Stimulated activated CD4-positive, alpha-beta T cell treated with anti-CD3 and anti-CD28 coated beads, Interleukin-1b, Interleukin-23, amount 100 ng/mL, for 24 hours (primary cell): ENCODE results near the gene FAM151A.

Experiments used
- DNase-seq, 4 experiments: peaks; one replicate each; pipeline ENCODE4 v3.0.0-alpha.2; 2020; ENCODE audit warnings: low read depth in 4 of 4, low spot score in 1 of 4

Gene FAM151A

GRCh38 chr1:54623216-54624007, at the start of gene FAM151A:
TSS of gene FAM151A (minus strand) at chr1:54623525. CDS start at chr1:54623395, 130 bp downstream.
- DNase-seq = no peak

- peak; percentile 35 to 65 (median 52) for DNase-seq
Measured at GRCh38 chr1:54671985-54672608, 48.8 kb upstream of the FAM151A start.

GRCh38 chr1:54668567-54668966, 45.2 kb upstream of the FAM151A start:
- DNase-seq = no peak

DNA sequence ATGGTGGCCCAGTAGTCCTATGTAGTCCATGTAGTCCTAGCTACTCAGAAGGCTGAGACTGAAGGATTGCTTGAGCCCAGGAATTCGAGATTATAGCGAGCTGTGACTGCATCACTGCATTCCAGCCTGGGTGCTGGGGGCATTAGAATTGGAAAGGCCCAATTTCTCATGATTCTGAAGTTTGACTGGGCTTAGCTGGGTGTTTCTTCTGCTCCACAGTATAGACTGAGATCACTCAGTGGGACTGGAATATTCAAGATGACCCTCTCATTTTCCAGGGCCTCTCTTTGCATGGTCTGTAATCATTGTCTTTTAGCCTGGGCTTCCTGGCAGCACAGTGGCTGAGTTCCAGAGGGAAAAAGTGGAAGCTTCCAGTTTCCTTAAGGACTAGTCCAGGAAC, 44.5 kb upstream of the FAM151A start:
- DNase-seq = no peak

DNA sequence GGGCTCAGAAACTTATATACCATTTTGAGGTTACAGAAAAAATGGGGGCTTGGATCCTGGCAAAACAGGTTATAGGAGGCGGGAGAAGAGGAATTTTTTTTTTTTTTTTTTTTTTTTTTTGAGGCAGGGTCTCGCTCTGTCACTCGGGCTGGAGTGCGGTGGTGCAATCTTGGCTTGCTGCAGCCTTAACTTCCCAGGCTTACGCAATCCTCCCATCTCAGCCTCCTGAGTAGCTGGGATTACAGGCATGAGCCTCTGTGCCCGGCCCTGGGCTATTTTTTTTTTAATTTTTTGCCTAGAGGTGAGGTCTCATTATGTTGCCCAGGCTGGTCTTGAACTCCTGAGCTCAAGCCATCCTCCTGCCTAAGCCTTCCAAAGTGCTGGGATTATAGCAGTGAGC, 43.0 kb upstream of the FAM151A start:
- no peak for DNase-seq

DNA sequence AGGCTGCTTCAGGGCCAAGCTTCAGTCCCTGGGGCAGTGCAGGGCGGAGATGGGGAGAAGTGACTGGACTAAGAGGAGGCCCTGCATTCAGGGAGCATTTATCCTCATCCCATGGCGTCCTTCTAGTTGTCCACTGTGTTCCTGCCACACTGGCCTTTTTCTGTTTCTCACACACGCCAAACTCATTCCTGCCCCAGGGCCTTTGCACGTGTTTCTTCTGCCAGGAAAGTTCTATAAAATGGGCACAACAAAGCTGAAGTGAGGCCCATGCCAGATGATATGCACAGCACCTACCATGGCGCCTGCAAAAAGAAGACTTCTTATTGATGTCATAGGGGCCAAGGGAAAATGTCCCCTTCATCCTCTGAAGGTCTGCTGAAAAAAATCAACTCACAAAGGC, 42.5 kb upstream of the FAM151A start:
- no peak for DNase-seq

DNA sequence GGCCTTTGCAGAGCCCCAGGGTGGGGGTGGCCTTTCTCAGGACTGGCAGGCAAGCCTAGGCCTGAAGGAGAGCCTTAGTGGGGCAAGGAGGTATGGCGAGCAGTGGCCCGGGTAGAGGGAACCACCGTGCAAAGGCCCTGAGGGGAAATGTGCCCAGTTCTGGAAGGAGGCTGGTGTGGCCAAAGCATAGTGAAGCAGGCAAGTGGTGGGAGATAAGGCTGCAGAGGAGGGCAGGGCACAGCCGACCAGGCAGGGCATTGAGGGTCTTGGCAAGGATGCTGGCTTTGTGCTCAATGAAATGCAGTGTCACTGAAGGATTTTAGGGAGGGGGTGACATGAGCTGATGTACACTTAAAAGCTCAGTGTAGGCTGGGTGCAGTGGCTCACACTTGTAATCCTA, 41.0 kb upstream of the FAM151A start:
- no peak for DNase-seq

- DNase-seq = no peak
Measured at GRCh38 chr1:54663725-54664124, 40.4 kb upstream of the FAM151A start.

- DNase-seq = no peak
Measured at GRCh38 chr1:54658164-54658913, 35.0 kb upstream of the FAM151A start.

GRCh38 chr1:54653036-54653435, 29.7 kb upstream of the FAM151A start:
- no peak for DNase-seq

DNA sequence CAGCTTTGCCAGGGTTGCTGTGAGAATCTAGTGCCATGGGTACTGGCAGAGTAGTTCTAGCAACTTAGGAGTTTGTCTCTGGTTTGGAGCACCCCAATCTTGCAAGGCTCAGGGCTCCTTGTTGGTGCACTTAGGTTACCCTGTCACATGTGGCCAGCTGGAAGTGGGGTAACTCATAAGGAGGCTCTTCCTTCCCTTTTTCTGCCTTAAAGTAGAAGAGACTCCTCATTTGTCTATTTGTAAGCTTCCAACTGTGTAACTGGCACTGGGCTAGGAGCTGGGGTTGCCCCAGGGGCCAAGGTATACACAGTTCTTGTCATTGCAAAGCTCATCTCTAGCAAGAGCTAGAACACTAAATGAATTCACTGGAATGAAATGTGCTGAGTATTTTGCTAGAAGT, 28.8 kb upstream of the FAM151A start:
- DNase-seq = no peak

GRCh38 chr1:54651608-54652007, 28.3 kb upstream of the FAM151A start:
- DNase-seq = no peak

DNA sequence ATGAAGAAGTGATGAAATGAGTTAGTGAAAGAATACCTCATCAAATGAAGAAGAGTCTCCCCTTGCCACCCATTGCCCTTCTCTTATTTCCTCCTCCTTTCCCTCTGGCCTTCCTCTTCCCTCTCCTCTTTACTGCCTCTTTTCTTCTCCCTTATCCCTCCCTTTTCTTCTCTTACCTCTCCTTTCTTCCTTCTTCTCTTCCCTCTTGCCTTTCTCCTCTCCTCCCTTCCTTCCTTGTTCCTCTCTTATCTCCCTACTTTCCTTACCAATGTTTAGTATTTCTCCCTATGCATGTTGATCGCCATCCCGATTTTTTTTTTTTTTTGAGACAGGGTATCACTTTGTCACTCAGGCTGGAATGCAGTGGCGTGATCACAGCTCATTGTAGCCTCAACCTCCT, 27.1 kb upstream of the FAM151A start:
- no peak for DNase-seq

GRCh38 chr1:54649921-54650320, 26.6 kb upstream of the FAM151A start:
- no peak for DNase-seq

DNA sequence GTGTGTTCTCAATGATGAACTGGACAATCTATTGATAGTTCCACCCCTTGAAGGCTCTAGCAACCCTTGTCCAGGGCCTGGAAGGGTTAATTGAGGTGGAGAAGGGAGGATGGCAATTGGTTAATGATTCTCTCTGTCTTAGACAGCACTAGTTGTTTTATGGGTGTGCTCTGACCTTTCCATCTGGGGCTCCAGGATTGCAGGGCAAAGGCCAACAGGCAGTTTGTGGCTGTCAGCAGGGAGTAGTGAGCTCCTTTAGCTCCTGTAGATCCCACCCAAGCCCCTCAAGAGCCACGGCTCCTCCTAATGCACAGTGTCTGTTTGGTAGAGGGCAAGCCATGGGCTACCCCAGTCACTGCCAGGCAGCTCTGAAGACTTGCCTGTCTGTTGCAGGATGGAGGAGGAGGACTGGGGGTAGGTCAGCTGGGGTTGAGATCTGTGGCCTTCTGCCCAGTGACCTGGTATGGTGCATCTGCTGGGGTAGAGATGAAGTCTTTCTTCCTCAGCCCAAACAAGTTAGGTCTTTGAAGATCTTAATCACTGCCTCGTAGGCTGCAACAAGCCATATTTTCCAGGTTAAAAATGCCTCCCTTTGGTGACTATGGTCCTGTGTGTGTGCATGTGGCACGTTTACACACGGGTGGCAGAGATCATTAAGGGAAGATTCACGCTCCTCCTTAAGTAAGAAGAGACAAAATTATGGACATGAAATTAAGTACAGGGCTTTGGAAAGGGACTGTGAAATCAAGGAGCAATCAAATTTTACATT, 26.0 kb upstream of the FAM151A start:
- DNase-seq = no peak

GRCh38 chr1:54645806-54646676, 22.7 kb upstream of the FAM151A start:
- no peak for DNase-seq

GRCh38 chr1:54643736-54644135, 20.4 kb upstream of the FAM151A start:
- DNase-seq = no peak

DNA sequence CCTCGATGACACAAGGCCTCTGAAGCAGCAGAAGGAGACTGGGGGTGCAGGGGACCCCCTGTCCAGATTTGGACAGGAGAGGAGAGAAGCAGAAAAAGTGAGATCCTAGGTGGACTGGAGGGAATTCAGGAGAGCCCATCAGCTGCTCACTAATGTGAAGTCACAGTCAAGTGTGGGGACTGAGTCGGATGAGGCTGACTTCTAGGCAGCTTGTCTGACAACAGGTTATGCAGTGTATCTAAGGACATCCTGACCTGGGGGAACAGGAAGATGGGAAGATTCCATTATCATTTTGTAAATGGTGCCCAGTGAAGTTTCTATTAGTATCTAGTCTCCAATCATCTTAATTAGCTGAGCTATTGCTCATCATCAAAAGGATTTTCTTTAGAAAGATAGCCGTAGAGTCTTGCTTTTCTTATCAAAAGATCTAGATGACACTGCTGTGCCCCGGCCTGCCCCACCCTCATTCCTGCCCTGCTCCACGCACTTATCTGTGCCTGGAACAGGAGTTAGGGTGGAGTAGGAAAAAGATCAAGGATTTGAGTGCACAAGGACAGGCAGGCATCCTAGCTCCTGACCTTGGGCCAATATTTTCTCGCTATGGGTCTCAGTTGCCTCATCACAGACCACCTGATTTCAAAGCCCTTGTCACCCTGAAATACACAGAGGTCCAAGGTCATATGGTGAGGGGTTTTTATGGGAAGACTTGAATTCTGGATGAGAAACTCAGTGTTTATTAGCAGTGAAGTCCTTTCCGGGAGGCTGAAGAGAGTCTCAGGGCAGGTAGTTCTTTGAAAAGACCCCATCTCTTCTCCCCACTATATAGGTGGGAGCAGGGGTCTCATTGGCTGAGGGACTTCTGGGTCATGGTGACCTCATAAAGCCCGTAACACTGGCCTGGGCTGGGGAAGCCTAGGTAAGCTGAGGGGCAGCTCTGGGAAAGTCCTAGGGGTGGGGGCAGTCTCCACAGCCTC, 17.8 kb upstream of the FAM151A start, which contains the start of gene MROH7:
Gene MROH7, plus strand, starts transcription at position 924 of the 974 bp plus-strand sequence. CDS start 11,141 bp downstream, outside the sequence.
- DNase-seq = no peak

DNA sequence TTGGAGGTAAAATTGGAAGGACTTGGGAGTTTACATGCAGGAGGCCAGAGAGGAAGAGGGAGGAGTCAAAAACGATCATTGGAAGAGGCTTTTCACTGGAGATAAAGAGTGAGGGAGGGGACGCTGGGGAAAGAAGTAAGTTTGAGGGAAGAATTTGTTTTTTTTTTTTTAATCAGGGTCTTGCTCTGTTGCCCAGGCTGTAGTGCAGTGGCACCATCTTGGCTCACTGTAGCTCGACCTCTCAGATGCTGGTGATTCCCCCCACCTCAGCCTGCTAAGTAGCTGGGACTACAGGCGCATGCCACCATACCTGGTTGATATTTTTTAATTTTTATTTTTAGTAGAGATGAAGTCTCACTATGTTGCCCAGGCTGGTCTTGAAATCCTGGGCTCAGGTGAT, 17.0 kb upstream of the FAM151A start:
- DNase-seq = no peak
